D721Med (cell line): ENCODE data around the gene PPEF2.
"Not testable (repeated sequence)": the region's sequence is repeated elsewhere in the genome, so short reads cannot be mapped to it uniquely, and the experiment has no call there.

Experiments
- DNase-seq: peaks from one replicate; pipeline ENCODE4 v3.0.0; 2011; ENCODE audit warnings: low spot score; ENCODE audit not compliant: insufficient read length
- FAIRE-seq: peaks from 2 replicates; lab custom pipeline; 2011; peaks lifted over from hg19 to GRCh38; lab: Jason Lieb, UNC
- CTCF ChIP-seq: IDR thresholded peaks from 2 replicates; pipeline ENCODE4 v1.5.1; 2012; ENCODE audit warnings: mild to moderate bottlenecking, control low read depth; ENCODE audit not compliant: insufficient read depth; ENCODE audit errors: missing control alignments

PPEF2 gene

GRCh38 chr4:75848891-75849290, 53.4 kb downstream of the PPEF2 start:
- no peak for FAIRE-seq
- no peak for TF ChIP-seq CTCF

GRCh38 chr4:75848171-75848760, 54.0 kb downstream of the PPEF2 start:
- FAIRE-seq, result not testable (repeated sequence)
- DNase-seq, result peak; percentile 44
- peak; percentile 81 for TF ChIP-seq CTCF

More at GRCh38 chr4:75848891-75849290, 53.4 kb downstream of the PPEF2 start:
- DNase-seq, result no peak

GRCh38 chr4:75845992-75846391, 56.3 kb downstream of the PPEF2 start:
- no peak for TF ChIP-seq CTCF
- FAIRE-seq (no peak), DNase-seq (no peak)

- DNase-seq (no peak), FAIRE-seq (no peak)
- TF ChIP-seq CTCF, result no peak
Observed at GRCh38 chr4:75844151-75844662, 58.0 kb downstream of the PPEF2 start.

- TF ChIP-seq CTCF, result no peak
- FAIRE-seq (no peak), DNase-seq (no peak)
Observed at GRCh38 chr4:75843596-75843995, 58.7 kb downstream of the PPEF2 start.

GRCh38 chr4:75841641-75842520, 60.4 kb downstream of the PPEF2 start:
- FAIRE-seq (no peak), DNase-seq (no peak)
- no peak for TF ChIP-seq CTCF

GRCh38 chr4:75834772-75835154, 67.5 kb downstream of the PPEF2 start:
- DNase-seq, result no peak
- TF ChIP-seq CTCF, result no peak
- FAIRE-seq, result no peak
